PC-3 (cell line): ENCODE data around the gene CENPT.

Experiments used
- EZH2 ChIP-seq: fragments of 300-600 bp; sonication (generic); IDR thresholded peaks from one replicate; pipeline ENCODE4 v1.6.1; 2017; ENCODE audit warnings: antibody characterized with exemption, mild to moderate bottlenecking, low read length; ENCODE audit not compliant: unreplicated experiment
- EZH2phosphoT487 ChIP-seq: fragments of 300-600 bp; sonication (generic); IDR thresholded peaks from 2 replicates; pipeline ENCODE4 v1.6.1; 2018; ENCODE audit warnings: mild to moderate bottlenecking, antibody characterized with exemption, low read length, borderline replicate concordance
- TF ChIP-seq, protein P1 (sequence below): fragments of 300-600 bp; sonication (generic); conservative IDR thresholded peaks from 2 replicates; pipeline ENCODE4 v1.5.1; 2017; ENCODE audit warnings: antibody characterized with exemption, low read depth, mild to moderate bottlenecking, low read length

DNA sequence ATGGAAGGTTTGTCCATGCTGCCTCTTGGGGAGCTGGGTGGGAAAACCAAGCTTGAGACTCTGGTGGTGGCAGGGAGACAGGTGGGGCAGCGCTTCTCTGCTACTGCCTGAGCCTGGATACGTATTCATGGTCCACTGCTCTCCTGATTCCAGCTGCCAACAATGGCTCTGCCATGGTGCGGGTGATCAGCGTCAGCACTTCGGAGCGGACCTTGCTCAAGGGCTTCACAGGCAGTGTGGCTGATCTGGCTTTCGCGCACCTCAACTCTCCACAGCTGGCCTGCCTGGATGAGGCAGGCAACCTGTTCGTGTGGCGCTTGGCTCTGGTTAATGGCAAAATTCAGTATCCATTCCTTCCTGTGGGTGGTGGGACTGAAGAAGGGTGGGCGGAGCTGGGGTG lies 29.6 kb upstream of the CENPT start:
- TF ChIP-seq, protein P1, sequence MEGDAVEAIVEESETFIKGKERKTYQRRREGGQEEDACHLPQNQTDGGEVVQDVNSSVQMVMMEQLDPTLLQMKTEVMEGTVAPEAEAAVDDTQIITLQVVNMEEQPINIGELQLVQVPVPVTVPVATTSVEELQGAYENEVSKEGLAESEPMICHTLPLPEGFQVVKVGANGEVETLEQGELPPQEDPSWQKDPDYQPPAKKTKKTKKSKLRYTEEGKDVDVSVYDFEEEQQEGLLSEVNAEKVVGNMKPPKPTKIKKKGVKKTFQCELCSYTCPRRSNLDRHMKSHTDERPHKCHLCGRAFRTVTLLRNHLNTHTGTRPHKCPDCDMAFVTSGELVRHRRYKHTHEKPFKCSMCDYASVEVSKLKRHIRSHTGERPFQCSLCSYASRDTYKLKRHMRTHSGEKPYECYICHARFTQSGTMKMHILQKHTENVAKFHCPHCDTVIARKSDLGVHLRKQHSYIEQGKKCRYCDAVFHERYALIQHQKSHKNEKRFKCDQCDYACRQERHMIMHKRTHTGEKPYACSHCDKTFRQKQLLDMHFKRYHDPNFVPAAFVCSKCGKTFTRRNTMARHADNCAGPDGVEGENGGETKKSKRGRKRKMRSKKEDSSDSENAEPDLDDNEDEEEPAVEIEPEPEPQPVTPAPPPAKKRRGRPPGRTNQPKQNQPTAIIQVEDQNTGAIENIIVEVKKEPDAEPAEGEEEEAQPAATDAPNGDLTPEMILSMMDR: no peak
- TF ChIP-seq EZH2 (no peak), EZH2phosphoT487 (no peak)
